Measurements from ENCODE around the gene ILDR2. TPM values are rescaled to one million over a fixed set of nuclear protein-coding genes. Genes with fewer than 3 reads are reported as not detected.

ILDR2 gene
- total RNA-seq, 1 donor from 2014 or later, result not detected

- Histone ChIP-seq H3K36me3 (ENCODE audit: control insufficient read depth, insufficient read depth, low read length) (no peaks in the 10 kb centered on the region), H3K4me3 (ENCODE audit: low read depth, low read length) (no peak overlapping the region), H3K27me3 (ENCODE audit: control insufficient read depth, insufficient read depth, low read length) (no peaks in the 10 kb centered on the region)
- TF ChIP-seq CTCF (IDR thresholded peaks at IDR 0.05; ENCODE audit: insufficient read depth, low read length, severe bottlenecking), result no peak
- no peak for FAIRE-seq
- no peak for DNase-seq (ENCODE audit: low read depth)
Observed at GRCh38 chr1:166905136-166905535, 70.2 kb downstream of the ILDR2 start.

GRCh38 chr1:166903232-166903631 is 72.1 kb downstream of the ILDR2 start:
- no peak for FAIRE-seq

GRCh38 chr1:166902279-166902678 is 73.1 kb downstream of the ILDR2 start:
- Histone ChIP-seq H3K36me3 (ENCODE audit: control insufficient read depth, insufficient read depth, low read length) (no peaks in the 10 kb centered on the region), H3K4me3 (ENCODE audit: low read depth, low read length) (no peak overlapping the region), H3K27me3 (ENCODE audit: control insufficient read depth, insufficient read depth, low read length) (no peaks in the 10 kb centered on the region)
- no peak for TF ChIP-seq CTCF (IDR thresholded peaks at IDR 0.05; ENCODE audit: insufficient read depth, low read length, severe bottlenecking)
- DNase-seq (ENCODE audit: low read depth), result peak; percentile 92
- FAIRE-seq, result no peak

More at GRCh38 chr1:166903232-166903631, 72.1 kb downstream of the ILDR2 start:
- TF ChIP-seq CTCF (IDR thresholded peaks at IDR 0.05; ENCODE audit: insufficient read depth, low read length, severe bottlenecking), result no peak
- H3K4me3 ChIP-seq (ENCODE audit: low read depth, low read length), result no peak overlapping the region
- no peaks in the 10 kb centered on the region for H3K27me3 ChIP-seq (ENCODE audit: control insufficient read depth, insufficient read depth, low read length)
- H3K36me3 ChIP-seq (ENCODE audit: control insufficient read depth, insufficient read depth, low read length), result no peaks in the 10 kb centered on the region
- DNase-seq (ENCODE audit: low read depth), result no peak

GRCh38 chr1:166900987-166901386 is 74.4 kb downstream of the ILDR2 start:
- no peak for DNase-seq (ENCODE audit: low read depth)

DNA sequence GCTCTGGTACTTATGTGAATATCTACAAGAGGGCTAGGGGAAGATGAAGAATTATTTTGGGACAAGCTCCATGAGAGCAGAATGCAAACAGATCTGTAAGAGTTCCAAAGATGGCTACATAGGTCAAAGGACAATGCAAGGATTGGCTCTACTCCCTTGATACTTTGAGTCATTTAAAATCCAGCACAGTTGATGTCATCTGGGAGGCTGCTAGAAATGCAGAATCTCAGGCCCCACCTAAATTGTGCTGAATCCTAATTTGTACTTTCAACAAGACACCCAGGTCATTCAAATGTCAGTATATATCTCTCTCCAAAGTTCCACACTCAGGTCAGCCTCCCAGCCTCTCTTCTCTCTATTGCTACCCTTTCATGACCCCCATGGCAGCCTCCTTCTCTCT is 75.6 kb downstream of the ILDR2 start:
- DNase-seq (ENCODE audit: low read depth) (no peak), FAIRE-seq (peak; percentile 28)
- Histone ChIP-seq H3K4me3 (ENCODE audit: low read depth, low read length) (no peak overlapping the region), H3K36me3 (ENCODE audit: control insufficient read depth, insufficient read depth, low read length) (no peaks in the 10 kb centered on the region), H3K27me3 (ENCODE audit: control insufficient read depth, insufficient read depth, low read length) (no peaks in the 10 kb centered on the region)
- TF ChIP-seq CTCF (IDR thresholded peaks at IDR 0.05; ENCODE audit: insufficient read depth, low read length, severe bottlenecking), result no peak

More at GRCh38 chr1:166900987-166901386, 74.4 kb downstream of the ILDR2 start:
- no peak for TF ChIP-seq CTCF (IDR thresholded peaks at IDR 0.05; ENCODE audit: insufficient read depth, low read length, severe bottlenecking)
- H3K4me3 ChIP-seq (ENCODE audit: low read depth, low read length), result no peak overlapping the region
- no peaks in the 10 kb centered on the region for H3K27me3 ChIP-seq (ENCODE audit: control insufficient read depth, insufficient read depth, low read length)
- no peak for FAIRE-seq
- no peaks in the 10 kb centered on the region for H3K36me3 ChIP-seq (ENCODE audit: control insufficient read depth, insufficient read depth, low read length)

- Histone ChIP-seq H3K36me3 (ENCODE audit: control insufficient read depth, insufficient read depth, low read length) (no peaks in the 10 kb centered on the region), H3K4me3 (ENCODE audit: low read depth, low read length) (no peak overlapping the region), H3K27me3 (ENCODE audit: control insufficient read depth, insufficient read depth, low read length) (no peaks in the 10 kb centered on the region)
- DNase-seq (ENCODE audit: low read depth) (no peak), FAIRE-seq (no peak)
- TF ChIP-seq CTCF (IDR thresholded peaks at IDR 0.05; ENCODE audit: insufficient read depth, low read length, severe bottlenecking), result no peak
Observed at GRCh38 chr1:166895766-166896165, 79.6 kb downstream of the ILDR2 start.
